ENCODE measurements around the gene RLF. TPM values are rescaled to one million over a fixed set of nuclear protein-coding genes. Genes with fewer than 3 reads are reported as not detected.

The RLF gene
- polyA plus RNA-seq, 2 donors: 4.7 to 5.6 TPM

DNA sequence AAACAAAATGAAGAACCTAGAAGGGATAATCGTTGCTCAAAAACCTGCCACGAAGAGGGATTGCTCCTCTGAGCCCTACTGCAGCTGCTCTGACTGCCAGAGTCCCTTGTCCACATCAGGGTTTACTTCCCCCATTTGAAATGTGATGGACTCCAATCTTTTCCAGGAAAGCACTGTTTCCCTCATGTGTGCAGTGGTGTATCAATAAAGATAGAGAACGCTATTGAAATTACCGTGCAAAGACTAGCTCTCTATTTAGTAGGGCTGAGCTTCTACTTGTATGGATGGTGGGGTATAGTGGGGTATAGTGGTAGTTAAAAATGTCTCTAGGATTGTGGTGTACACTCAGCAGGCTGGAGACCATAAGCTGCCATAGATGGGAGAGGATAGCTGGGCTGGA is 90.3 kb downstream of the RLF start:
- no peaks in the 10 kb centered on the region for H3K36me3 ChIP-seq (ENCODE audit: control insufficient read depth in 2 of 2, insufficient read depth in 2 of 2, low read length in 1 of 2)
- H3K4me3 ChIP-seq (ENCODE audit: low read depth in 1 of 2, low read length in 2 of 2): no peak overlapping the region
- WGBS, 2 donors: 78 to 83% methylated on average over 4 of the region's 4 CpGs
- no peaks in the 10 kb centered on the region for H3K4me1 ChIP-seq (ENCODE audit: control insufficient read depth in 2 of 2, insufficient read depth in 2 of 2, low read length in 1 of 2)
- no peak overlapping the region for H3K27ac ChIP-seq (ENCODE audit: low read depth in 2 of 2, low read length in 1 of 2)
- no peaks in the 10 kb centered on the region for H3K27me3 ChIP-seq (ENCODE audit: control insufficient read depth in 1 of 2, insufficient read depth in 2 of 2, low read length in 2 of 2)
- no peaks in the 10 kb centered on the region for H3K9me3 ChIP-seq (ENCODE audit: control insufficient read depth in 2 of 2, insufficient read depth in 1 of 2, low read depth in 1 of 2, low read length in 1 of 2)

- no peaks in the 10 kb centered on the region for H3K27me3 ChIP-seq (ENCODE audit: control insufficient read depth in 1 of 2, insufficient read depth in 2 of 2, low read length in 2 of 2)
- H3K9me3 ChIP-seq (ENCODE audit: control insufficient read depth in 2 of 2, insufficient read depth in 1 of 2, low read depth in 1 of 2, low read length in 1 of 2): no peaks in the 10 kb centered on the region
- no peaks in the 10 kb centered on the region for H3K4me1 ChIP-seq (ENCODE audit: control insufficient read depth in 2 of 2, insufficient read depth in 2 of 2, low read length in 1 of 2)
- no peak overlapping the region for H3K27ac ChIP-seq (ENCODE audit: low read depth in 2 of 2, low read length in 1 of 2)
- H3K4me3 ChIP-seq (ENCODE audit: low read depth in 1 of 2, low read length in 2 of 2): no peak overlapping the region
- no peaks in the 10 kb centered on the region for H3K36me3 ChIP-seq (ENCODE audit: control insufficient read depth in 2 of 2, insufficient read depth in 2 of 2, low read length in 1 of 2)
- WGBS, 2 donors: 84 to 87% methylated on average over 2 of the region's 2 CpGs
Observed at GRCh38 chr1:40252601-40253000, 91.4 kb downstream of the RLF start.

DNA sequence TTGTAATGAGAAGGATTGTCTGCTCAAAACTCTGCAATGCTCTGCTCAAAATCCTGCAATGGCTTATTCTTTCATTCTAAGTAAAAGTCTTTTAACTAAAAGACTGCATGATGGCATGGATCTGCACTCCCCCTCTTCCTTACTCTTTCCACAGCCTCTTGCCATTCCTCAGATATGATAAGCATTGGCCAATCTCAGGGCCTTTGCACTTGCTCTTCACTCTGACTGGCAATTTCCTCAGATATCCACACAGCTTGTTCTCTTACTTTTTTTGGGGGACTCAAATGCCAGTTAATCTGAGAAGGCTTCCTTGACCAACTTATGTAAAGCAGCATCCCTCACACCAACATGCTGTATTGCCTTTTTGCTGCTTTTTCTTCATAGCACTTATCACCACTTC is 94.0 kb downstream of the RLF start:
- Histone ChIP-seq H3K27ac (ENCODE audit: low read depth in 2 of 2, low read length in 1 of 2) (no peak overlapping the region), H3K9me3 (ENCODE audit: control insufficient read depth in 2 of 2, insufficient read depth in 1 of 2, low read depth in 1 of 2, low read length in 1 of 2) (no peaks in the 10 kb centered on the region), H3K27me3 (ENCODE audit: control insufficient read depth in 1 of 2, insufficient read depth in 2 of 2, low read length in 2 of 2) (no peaks in the 10 kb centered on the region), H3K4me1 (ENCODE audit: control insufficient read depth in 2 of 2, insufficient read depth in 2 of 2, low read length in 1 of 2) (peaks cover 0 to 3% of the 10 kb centered on the region in 2 donors), H3K4me3 (ENCODE audit: low read depth in 1 of 2, low read length in 2 of 2) (no peak overlapping the region), H3K36me3 (ENCODE audit: control insufficient read depth in 2 of 2, insufficient read depth in 2 of 2, low read length in 1 of 2) (no peaks in the 10 kb centered on the region)

GRCh38 chr1:40256401-40257084 is 95.4 kb downstream of the RLF start:
- Histone ChIP-seq H3K27me3 (ENCODE audit: control insufficient read depth in 1 of 2, insufficient read depth in 2 of 2, low read length in 2 of 2) (no peaks in the 10 kb centered on the region), H3K36me3 (ENCODE audit: control insufficient read depth in 2 of 2, insufficient read depth in 2 of 2, low read length in 1 of 2) (peaks cover 0 to 4% of the 10 kb centered on the region in 2 donors), H3K4me3 (ENCODE audit: low read depth in 1 of 2, low read length in 2 of 2) (peak overlapping the region in 1 of 2 donors; percentile 33), H3K27ac (ENCODE audit: low read depth in 2 of 2, low read length in 1 of 2) (no peak overlapping the region), H3K4me1 (ENCODE audit: control insufficient read depth in 2 of 2, insufficient read depth in 2 of 2, low read length in 1 of 2) (peaks cover 0 to 3% of the 10 kb centered on the region in 2 donors), H3K9me3 (ENCODE audit: control insufficient read depth in 2 of 2, insufficient read depth in 1 of 2, low read depth in 1 of 2, low read length in 1 of 2) (no peaks in the 10 kb centered on the region)
- WGBS, 2 donors: 55 to 66% methylated on average over 6 of the region's 6 CpGs

GRCh38 chr1:40257313-40257687 is 96.1 kb downstream of the RLF start:
- Histone ChIP-seq H3K9me3 (ENCODE audit: control insufficient read depth in 2 of 2, insufficient read depth in 1 of 2, low read depth in 1 of 2, low read length in 1 of 2) (no peaks in the 10 kb centered on the region), H3K4me3 (ENCODE audit: low read depth in 1 of 2, low read length in 2 of 2) (peak overlapping the region; percentile 89 to 100), H3K27me3 (ENCODE audit: control insufficient read depth in 1 of 2, insufficient read depth in 2 of 2, low read length in 2 of 2) (no peaks in the 10 kb centered on the region), H3K4me1 (ENCODE audit: control insufficient read depth in 2 of 2, insufficient read depth in 2 of 2, low read length in 1 of 2) (peaks cover 0 to 3% of the 10 kb centered on the region in 2 donors), H3K27ac (ENCODE audit: low read depth in 2 of 2, low read length in 1 of 2) (peak overlapping the region; percentile 97 to 99), H3K36me3 (ENCODE audit: control insufficient read depth in 2 of 2, insufficient read depth in 2 of 2, low read length in 1 of 2) (peaks cover 0 to 4% of the 10 kb centered on the region in 2 donors)
- WGBS, 2 donors: 0 to 1% methylated on average over 16 of the region's 16 CpGs

DNA sequence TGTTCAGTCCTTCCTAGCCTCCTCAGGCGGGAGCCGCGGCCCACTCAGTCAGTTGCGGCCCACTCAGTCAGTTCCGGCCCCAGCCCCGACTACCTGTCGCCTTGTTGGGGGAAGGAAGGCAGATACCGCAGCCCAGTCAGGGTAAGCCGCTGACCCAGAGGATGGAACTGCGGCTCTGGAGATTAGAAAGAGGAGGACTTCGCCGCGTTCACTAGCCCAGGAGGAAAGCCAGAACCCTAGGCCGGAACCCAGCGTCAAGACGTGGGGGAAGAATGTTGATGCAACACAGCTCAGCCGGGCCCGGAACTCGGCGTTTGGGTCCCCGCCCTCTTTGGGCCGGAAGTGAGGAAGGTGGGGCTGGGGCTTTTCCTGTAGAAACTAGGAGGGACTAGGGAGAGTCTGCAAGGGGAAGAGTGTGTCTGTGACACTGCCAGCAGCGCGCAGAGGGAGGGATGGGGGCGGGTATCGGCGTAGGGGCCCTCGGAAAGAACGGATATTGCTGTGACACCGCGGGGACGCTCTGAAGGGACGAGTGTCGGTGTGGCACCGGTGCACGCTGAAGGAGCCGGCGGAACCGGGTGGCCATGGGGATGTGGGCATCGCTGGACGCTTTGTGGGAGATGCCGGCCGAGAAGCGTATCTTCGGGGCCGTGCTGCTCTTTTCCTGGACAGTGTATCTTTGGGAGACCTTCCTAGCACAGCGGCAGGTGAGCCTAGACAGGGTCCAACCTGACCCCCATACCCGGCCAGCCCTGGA is 96.7 kb downstream of the RLF start, which contains the start of gene ZMPSTE24:
Gene ZMPSTE24, plus strand, starts transcription at position 549 of the 757 bp plus-strand sequence. Its CDS starts 36 bp downstream, at position 585.
- no peaks in the 10 kb centered on the region for H3K27me3 ChIP-seq (ENCODE audit: control insufficient read depth in 1 of 2, insufficient read depth in 2 of 2, low read length in 2 of 2)
- H3K4me3 ChIP-seq (ENCODE audit: low read depth in 1 of 2, low read length in 2 of 2): peak within 1 kb of the TSS; percentile 89 to 100
- no peaks in the 10 kb centered on the region for H3K9me3 ChIP-seq (ENCODE audit: control insufficient read depth in 2 of 2, insufficient read depth in 1 of 2, low read depth in 1 of 2, low read length in 1 of 2)
- WGBS, 2 donors: 0 to 1% methylated on average over 48 of the region's 48 CpGs
- H3K4me1 ChIP-seq (ENCODE audit: control insufficient read depth in 2 of 2, insufficient read depth in 2 of 2, low read length in 1 of 2): peaks cover 0 to 3% of the 10 kb centered on the region in 2 donors
- peaks cover 0 to 4% of the 10 kb centered on the region in 2 donors for H3K36me3 ChIP-seq (ENCODE audit: control insufficient read depth in 2 of 2, insufficient read depth in 2 of 2, low read length in 1 of 2)
- peak within 1 kb of the TSS; percentile 97 to 99 for H3K27ac ChIP-seq (ENCODE audit: low read depth in 2 of 2, low read length in 1 of 2)

DNA sequence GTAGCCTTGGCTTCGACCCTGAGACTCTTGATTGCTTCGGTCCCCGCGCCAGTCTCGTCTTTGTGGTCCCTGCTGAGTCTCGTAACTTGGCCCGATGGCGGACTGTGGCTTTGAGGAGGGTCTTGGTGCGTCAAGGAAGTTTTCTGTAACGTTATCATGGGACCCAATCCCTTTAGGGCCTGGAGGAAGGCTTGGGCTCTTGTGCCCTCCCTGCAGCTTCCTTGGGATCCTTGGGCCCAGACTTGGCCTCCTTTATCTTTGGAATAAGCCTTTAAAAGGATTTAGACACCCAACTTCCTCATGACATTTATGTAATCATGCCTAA is 97.2 kb downstream of the RLF start:
- Histone ChIP-seq H3K27ac (ENCODE audit: low read depth in 2 of 2, low read length in 1 of 2) (peak overlapping the region; percentile 79 to 99), H3K27me3 (ENCODE audit: control insufficient read depth in 1 of 2, insufficient read depth in 2 of 2, low read length in 2 of 2) (no peaks in the 10 kb centered on the region), H3K4me1 (ENCODE audit: control insufficient read depth in 2 of 2, insufficient read depth in 2 of 2, low read length in 1 of 2) (peaks cover 0 to 3% of the 10 kb centered on the region in 2 donors), H3K4me3 (ENCODE audit: low read depth in 1 of 2, low read length in 2 of 2) (peak overlapping the region; percentile 89 to 100), H3K9me3 (ENCODE audit: control insufficient read depth in 2 of 2, insufficient read depth in 1 of 2, low read depth in 1 of 2, low read length in 1 of 2) (no peaks in the 10 kb centered on the region), H3K36me3 (ENCODE audit: control insufficient read depth in 2 of 2, insufficient read depth in 2 of 2, low read length in 1 of 2) (peaks cover 0 to 4% of the 10 kb centered on the region in 2 donors)
- WGBS, 2 donors: 0 to 1% methylated on average over 8 to 10 of the region's 10 CpGs

GRCh38 chr1:40264354-40264781 is 103.2 kb downstream of the RLF start:
- no peak overlapping the region for H3K4me3 ChIP-seq (ENCODE audit: low read depth in 1 of 2, low read length in 2 of 2)

GRCh38 chr1:40265298-40265697 is 104.1 kb downstream of the RLF start:
- no peaks in the 10 kb centered on the region for H3K27me3 ChIP-seq (ENCODE audit: control insufficient read depth in 1 of 2, insufficient read depth in 2 of 2, low read length in 2 of 2)
- H3K4me3 ChIP-seq (ENCODE audit: low read depth in 1 of 2, low read length in 2 of 2): no peak overlapping the region
- no peak overlapping the region for H3K27ac ChIP-seq (ENCODE audit: low read depth in 2 of 2, low read length in 1 of 2)
- H3K36me3 ChIP-seq (ENCODE audit: control insufficient read depth in 2 of 2, insufficient read depth in 2 of 2, low read length in 1 of 2): peaks cover 0 to 6% of the 10 kb centered on the region in 2 donors
- H3K9me3 ChIP-seq (ENCODE audit: control insufficient read depth in 2 of 2, insufficient read depth in 1 of 2, low read depth in 1 of 2, low read length in 1 of 2): no peaks in the 10 kb centered on the region
- H3K4me1 ChIP-seq (ENCODE audit: control insufficient read depth in 2 of 2, insufficient read depth in 2 of 2, low read length in 1 of 2): no peaks in the 10 kb centered on the region

More at GRCh38 chr1:40264354-40264781, 103.2 kb downstream of the RLF start:
- H3K27ac ChIP-seq (ENCODE audit: low read depth in 2 of 2, low read length in 1 of 2): no peak overlapping the region
- peaks cover 0 to 6% of the 10 kb centered on the region in 2 donors for H3K36me3 ChIP-seq (ENCODE audit: control insufficient read depth in 2 of 2, insufficient read depth in 2 of 2, low read length in 1 of 2)
- peaks cover 0 to 3% of the 10 kb centered on the region in 2 donors for H3K4me1 ChIP-seq (ENCODE audit: control insufficient read depth in 2 of 2, insufficient read depth in 2 of 2, low read length in 1 of 2)
- no peaks in the 10 kb centered on the region for H3K9me3 ChIP-seq (ENCODE audit: control insufficient read depth in 2 of 2, insufficient read depth in 1 of 2, low read depth in 1 of 2, low read length in 1 of 2)
- 72 to 77% methylated on average over 3 of the region's 3 CpGs for WGBS, 2 donors
- no peaks in the 10 kb centered on the region for H3K27me3 ChIP-seq (ENCODE audit: control insufficient read depth in 1 of 2, insufficient read depth in 2 of 2, low read length in 2 of 2)
